Omental fat pad (tissue), 4 donors: Measurements from ENCODE around the gene PBOV1. TPM values are rescaled to one million over a fixed set of nuclear protein-coding genes. Genes with fewer than 3 reads are reported as not detected.

Experiments
- ATAC-seq: fragments of 150-250 bp; one replicate; pipeline ENCODE4 v1.9.1; 2016; ENCODE audit warnings: mild to moderate bottlenecking, moderate library complexity; ENCODE audit not compliant: low FRiP score
- DNase-seq: peaks from one replicate; pipeline ENCODE4 v3.0.0-alpha.2; 2019; ENCODE audit warnings: low spot score
- CTCF ChIP-seq, 3 donors: fragments of 450-650 bp; IDR thresholded peaks; one replicate each; pipeline ENCODE4 v1.5.1; 2016 to 2017; ENCODE audit warnings: antibody characterized with exemption in 3 of 3, mild to moderate bottlenecking in 3 of 3, moderate library complexity in 2 of 3
- total RNA-seq, 4 donors: library from RNA; depleted of rRNA; stranded (reverse); fragments of >200 nt; gene quantifications; one replicate each; pipeline ENCODE4 v1.1.0, GENCODE V29; 2016

Gene PBOV1
- total RNA-seq, 4 donors from 2014 or later = not detected

GRCh38 chr6:138246650-138247440 lies 28.6 kb upstream of the PBOV1 start:
- ATAC-seq (no peak), DNase-seq (no peak)
- no peak for TF ChIP-seq CTCF (IDR thresholded peaks at IDR 0.05)

GRCh38 chr6:138245751-138246150 lies 27.5 kb upstream of the PBOV1 start:
- no peak for DNase-seq
- no peak for ATAC-seq
- no peak for TF ChIP-seq CTCF (IDR thresholded peaks at IDR 0.05)

GRCh38 chr6:138242987-138243592 lies 24.8 kb upstream of the PBOV1 start:
- DNase-seq (no peak), ATAC-seq (no peak)
- no peak for TF ChIP-seq CTCF (IDR thresholded peaks at IDR 0.05)

GRCh38 chr6:138241934-138242333 lies 23.6 kb upstream of the PBOV1 start:
- TF ChIP-seq CTCF (IDR thresholded peaks at IDR 0.05) = no peak
- DNase-seq (no peak), ATAC-seq (no peak)

GRCh38 chr6:138241381-138241780 lies 23.1 kb upstream of the PBOV1 start:
- no peak for TF ChIP-seq CTCF (IDR thresholded peaks at IDR 0.05)
- ATAC-seq = no peak
- DNase-seq = no peak

- TF ChIP-seq CTCF (IDR thresholded peaks at IDR 0.05) = no peak
- DNase-seq (no peak), ATAC-seq (no peak)
Measured at GRCh38 chr6:138240476-138241245, 22.4 kb upstream of the PBOV1 start.
